Spleen (tissue), 7 donors: ENCODE measurements around the gene PRTN3.

Experiments used
- CTCF ChIP-seq, 11 experiments: fragments of 200-600 bp in 7 of 11; fragments of 450-650 bp in 4 of 11; sonication (generic) in 4 of 11; IDR thresholded peaks in 8 of 11; conservative IDR thresholded peaks in 3 of 11; 1 replicate in 7 of 11; 2 replicates in 4 of 11; pipeline versions ENCODE4 v1.4.0 to v1.8.0; 2016 to 2021; ENCODE audit warnings: antibody characterized with exemption in 11 of 11, inconsistent platforms in 4 of 11, mild to moderate bottlenecking in 1 of 11
- POLR2A ChIP-seq, 3 donors: fragments of 450-650 bp; IDR thresholded peaks; one replicate each; pipeline ENCODE4 v1.5.1; 2017; ENCODE audit warnings: antibody characterized with exemption in 3 of 3, mild to moderate bottlenecking in 1 of 3
- donor health status: DM: no; HTN: no; CAD: no; lungs with moderate emphysema.
- donor health status: DM: no; HTN: no; CAD: no.
- donor health status: DM: no; HTN: no; CAD: no.

- TF ChIP-seq POLR2A (IDR thresholded peaks at IDR 0.05) (no peak), CTCF (IDR thresholded peaks at IDR 0.05 in 8 of 11, conservative IDR thresholded peaks at IDR 0.05 in 3 of 11) (no peak)
Measured at GRCh38 chr19:867855-868457, 27.2 kb downstream of the PRTN3 start.
